Vagina (tissue), 2 donors: Measurements from ENCODE around the gene CPT1A. TPM values are rescaled to one million over a fixed set of nuclear protein-coding genes. Genes with fewer than 3 reads are reported as not detected.

ENCODE experiments used
- DNase-seq, 2 donors: peaks; one replicate each; pipeline ENCODE4 v3.0.0-alpha.2; 2017; ENCODE audit errors: extremely low spot score in 2 of 2
- H3K27ac ChIP-seq: fragments of 200-600 bp; sonication (generic); one replicate; pipeline ENCODE4 v1.5.1; 2019
- H3K27me3 ChIP-seq: fragments of 200-600 bp; sonication (generic); one replicate; pipeline ENCODE4 v1.5.1; 2019
- H3K36me3 ChIP-seq, 2 donors: fragments of 200-600 bp; sonication (generic); one replicate each; pipeline ENCODE4 v1.5.1; 2017 to 2019
- H3K4me1 ChIP-seq: fragments of 200-600 bp; sonication (generic); one replicate; pipeline ENCODE4 v1.5.1; 2019
- H3K4me3 ChIP-seq, 2 donors: fragments of 200-600 bp; sonication (generic); 1 replicate in 1 of 2; 2 replicates in 1 of 2; pipeline ENCODE4 v1.5.1; 2016 to 2019
- H3K9me3 ChIP-seq: fragments of 200-600 bp; sonication (generic); one replicate; pipeline ENCODE4 v1.5.1; 2019
- CTCF ChIP-seq, 3 experiments: fragments of 450-650 bp in 2 of 3; fragments of 200-600 bp in 1 of 3; sonication (generic) in 1 of 3; IDR thresholded peaks; one replicate each; pipeline ENCODE4 v1.5.1; 2017 to 2019; ENCODE audit warnings: antibody characterized with exemption in 3 of 3, mild to moderate bottlenecking in 2 of 3, moderate library complexity in 2 of 3
- POLR2A ChIP-seq, 2 donors: fragments of 450-650 bp; IDR thresholded peaks; one replicate each; pipeline ENCODE4 v1.6.1; 2017; ENCODE audit warnings: antibody characterized with exemption in 2 of 2, mild to moderate bottlenecking in 2 of 2, moderate library complexity in 2 of 2
- POLR2AphosphoS5 ChIP-seq, 2 donors: sonication (generic); formaldehyde crosslinking; IDR thresholded peaks; one replicate each; pipeline ENCODE4 v1.9.0; 2017; ENCODE audit warnings: antibody characterized with exemption in 2 of 2, mild to moderate bottlenecking in 2 of 2, low read depth in 1 of 2; ENCODE audit not compliant: insufficient read depth in 1 of 2
- intact Hi-C: fragments of 100-400 bp; cut with DNase I; formaldehyde crosslinking; loops from one replicate; pipeline ENCODE4 v1.15.1; 2023
- total RNA-seq: library from RNA; depleted of rRNA; stranded (reverse); fragments of >200 nt; gene quantifications from one replicate; pipeline ENCODE4 v1.2.3, GENCODE V29; 2016

The CPT1A gene
- total RNA-seq, 1 donor from 2014 or later = 80.8 TPM

GRCh38 chr11:68822546-68822945 lies 19.2 kb downstream of the CPT1A start:
- H3K36me3 ChIP-seq = no peaks in the 10 kb centered on the region
- no peaks in the 10 kb centered on the region for H3K27me3 ChIP-seq
- no peak overlapping the region for H3K27ac ChIP-seq
- TF ChIP-seq POLR2AphosphoS5 (IDR thresholded peaks at IDR 0.05; ENCODE audit: insufficient read depth in 1 of 2, low read depth in 1 of 2) (no peak), POLR2A (IDR thresholded peaks at IDR 0.05) (no peak), CTCF (IDR thresholded peaks at IDR 0.05) (no peak)
- H3K9me3 ChIP-seq = no peaks in the 10 kb centered on the region
- H3K4me1 ChIP-seq = peaks cover 33% of the 10 kb centered on the region
- intact Hi-C loops = no loop called here
- H3K4me3 ChIP-seq = no peak overlapping the region
- no peak for DNase-seq

- no peaks in the 10 kb centered on the region for H3K36me3 ChIP-seq
- DNase-seq = no peak
- intact Hi-C loops = no loop called here
- no peak overlapping the region for H3K27ac ChIP-seq
- H3K9me3 ChIP-seq = no peaks in the 10 kb centered on the region
- H3K4me3 ChIP-seq = no peak overlapping the region
- H3K27me3 ChIP-seq = no peaks in the 10 kb centered on the region
- no peak for TF ChIP-seq POLR2AphosphoS5 (IDR thresholded peaks at IDR 0.05; ENCODE audit: insufficient read depth in 1 of 2, low read depth in 1 of 2)
- TF ChIP-seq POLR2A (IDR thresholded peaks at IDR 0.05) = no peak
- TF ChIP-seq CTCF (IDR thresholded peaks at IDR 0.05) = no peak
- H3K4me1 ChIP-seq = peaks cover 39% of the 10 kb centered on the region
Observed at GRCh38 chr11:68821670-68822069, 20.0 kb downstream of the CPT1A start.

- intact Hi-C loops = no loop called here
- TF ChIP-seq CTCF (IDR thresholded peaks at IDR 0.05) (no peak), POLR2A (IDR thresholded peaks at IDR 0.05) (no peak), POLR2AphosphoS5 (IDR thresholded peaks at IDR 0.05; ENCODE audit: insufficient read depth in 1 of 2, low read depth in 1 of 2) (no peak)
- peaks cover 30% of the 10 kb centered on the region for H3K4me1 ChIP-seq
Observed at GRCh38 chr11:68819362-68819761, 22.4 kb downstream of the CPT1A start.

GRCh38 chr11:68818181-68818580 lies 23.5 kb downstream of the CPT1A start:
- Histone ChIP-seq H3K4me3 (no peak overlapping the region), H3K36me3 (peaks cover 0 to 11% of the 10 kb centered on the region in 2 donors), H3K27ac (no peak overlapping the region), H3K9me3 (no peaks in the 10 kb centered on the region), H3K27me3 (no peaks in the 10 kb centered on the region), H3K4me1 (peaks cover 30% of the 10 kb centered on the region)
- DNase-seq = no peak
- intact Hi-C loops = no loop called here
- peak in 1 of 2 donors; percentile 33 for TF ChIP-seq POLR2AphosphoS5 (IDR thresholded peaks at IDR 0.05; ENCODE audit: insufficient read depth in 1 of 2, low read depth in 1 of 2)
- TF ChIP-seq POLR2A (IDR thresholded peaks at IDR 0.05) = no peak

More at GRCh38 chr11:68819362-68819761, 22.4 kb downstream of the CPT1A start:
- no peak for DNase-seq
- Histone ChIP-seq H3K4me3 (no peak overlapping the region), H3K9me3 (no peaks in the 10 kb centered on the region), H3K27me3 (no peaks in the 10 kb centered on the region), H3K36me3 (peaks cover 0 to 8% of the 10 kb centered on the region in 2 donors), H3K27ac (no peak overlapping the region)

DNA sequence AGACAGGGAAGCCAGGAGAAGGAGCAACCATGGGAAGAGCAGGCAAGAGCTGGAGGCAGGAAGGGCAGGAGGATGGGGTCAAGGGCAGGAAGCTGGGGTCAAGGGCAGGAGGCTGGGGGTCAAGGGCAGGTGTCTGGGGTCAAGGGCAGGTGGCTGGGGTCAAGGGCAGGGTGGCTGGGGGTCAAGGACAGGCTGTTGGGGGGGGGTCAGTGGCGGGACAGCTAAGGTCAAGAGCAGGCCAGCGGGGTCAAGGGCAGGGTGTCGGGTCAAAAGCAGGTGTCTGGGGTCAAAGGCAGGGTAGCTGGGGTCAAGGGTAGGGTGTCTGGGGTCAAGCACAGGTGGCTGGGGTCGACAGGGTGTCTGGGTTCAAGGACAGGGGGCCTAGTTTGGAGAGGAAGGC lies 24.2 kb downstream of the CPT1A start:
- intact Hi-C loops = no loop called here
- Histone ChIP-seq H3K36me3 (peaks cover 0 to 15% of the 10 kb centered on the region in 2 donors), H3K4me1 (peaks cover 32% of the 10 kb centered on the region), H3K4me3 (no peak overlapping the region), H3K27ac (no peak overlapping the region), H3K9me3 (no peaks in the 10 kb centered on the region), H3K27me3 (no peaks in the 10 kb centered on the region)
- TF ChIP-seq POLR2A (IDR thresholded peaks at IDR 0.05) (no peak), POLR2AphosphoS5 (IDR thresholded peaks at IDR 0.05; ENCODE audit: insufficient read depth in 1 of 2, low read depth in 1 of 2) (no peak), CTCF (IDR thresholded peaks at IDR 0.05) (no peak)
- DNase-seq = no peak
